Transverse colon (tissue), 4 donors: ENCODE data around the gene IFT122. TPM values are rescaled to one million over a fixed set of nuclear protein-coding genes. Genes with fewer than 3 reads are reported as not detected.

Experiments used
- DNase-seq: peaks from one replicate; pipeline ENCODE4 v3.0.0-alpha.2; 2019
- H3K27ac ChIP-seq, 4 donors: fragments of 200-600 bp; sonication (generic); 2 replicates each; pipeline ENCODE4 v1.5.1; 2016 to 2018; ENCODE audit warnings: inconsistent platforms in 4 of 4
- H3K27me3 ChIP-seq: fragments of 200-600 bp; sonication (generic); 2 replicates; pipeline ENCODE4 v1.5.1; 2017; ENCODE audit warnings: inconsistent platforms
- H3K36me3 ChIP-seq, 4 donors: fragments of 200-600 bp; sonication (generic); 2 replicates each; pipeline ENCODE4 v1.5.1; 2017 to 2019; ENCODE audit warnings: inconsistent platforms in 4 of 4
- H3K4me1 ChIP-seq, 4 donors: fragments of 200-600 bp; sonication (generic); 2 replicates each; pipeline ENCODE4 v1.5.1; 2017 to 2020; ENCODE audit warnings: inconsistent platforms in 4 of 4
- H3K4me3 ChIP-seq, 4 donors: fragments of 200-600 bp; sonication (generic); 1 replicate in 1 of 4; 2 replicates in 3 of 4; pipeline versions ENCODE4 v1.5.1 to v1.6.1; 2017 to 2019; ENCODE audit warnings: inconsistent platforms in 4 of 4
- H3K9me3 ChIP-seq, 2 donors: fragments of 200-600 bp; sonication (generic); 2 replicates each; pipeline ENCODE4 v1.5.1; 2017 to 2019; ENCODE audit warnings: inconsistent platforms in 2 of 2
- EP300 ChIP-seq: sonication (generic); formaldehyde crosslinking; IDR thresholded peaks from one replicate; pipeline ENCODE4 v1.6.1; 2017; ENCODE audit warnings: antibody characterized with exemption, low read depth
- POLR2A ChIP-seq: fragments of 450-650 bp; IDR thresholded peaks from one replicate; pipeline ENCODE4 v1.6.1; 2016; ENCODE audit warnings: antibody characterized with exemption, mild to moderate bottlenecking, moderate library complexity
- POLR2AphosphoS5 ChIP-seq, 3 donors: sonication (generic); formaldehyde crosslinking; IDR thresholded peaks; one replicate each; pipeline ENCODE4 v1.6.1; 2016; ENCODE audit warnings: antibody characterized with exemption in 3 of 3
- WGBS, 2 donors: methylation state at CpG; one replicate each; pipeline ENCODE4 v1.1.5; 2018; ENCODE audit warnings: low coverage in 1 of 2; 5-methylcytosine and 5-hydroxymethylcytosine counted together
- in situ Hi-C, 4 donors: fragments of 200-750 bp; cut with MboI; loops; one replicate each; pipeline versions ENCODE4 v1.15.0 to v1.15.1; 2017; ENCODE audit warnings: low sequenced_read_pairs in 3 of 4, low pct_ligation_motif_present in 1 of 4, low pct_unique_long_range_greater_than_20kb in 1 of 4
- intact Hi-C: fragments of 100-400 bp; cut with DNase I; formaldehyde crosslinking; loops from one replicate; pipeline ENCODE4 v1.15.1; 2023; ENCODE audit warnings: low total_unique reads
- total RNA-seq, 4 donors: library from RNA; depleted of rRNA; stranded (reverse); fragments of >200 nt; gene quantifications; one replicate each; pipeline ENCODE4 v1.1.0, GENCODE V29; 2016
- TF ChIP-seq, protein P1 (sequence below), 5 experiments: fragments of 200-600 bp in 3 of 5; fragments of 450-650 bp in 2 of 5; sonication (generic) in 3 of 5; IDR thresholded peaks; 1 replicate in 2 of 5; 2 replicates in 3 of 5; pipeline ENCODE4 v1.5.1; 2016 to 2017; ENCODE audit warnings: antibody characterized with exemption in 5 of 5, inconsistent platforms in 3 of 5, mild to moderate bottlenecking in 2 of 5, moderate library complexity in 1 of 5

The IFT122 gene
- total RNA-seq, 4 donors from 2014 or later: 15.0 to 77.6 (median 16.7) TPM

DNA sequence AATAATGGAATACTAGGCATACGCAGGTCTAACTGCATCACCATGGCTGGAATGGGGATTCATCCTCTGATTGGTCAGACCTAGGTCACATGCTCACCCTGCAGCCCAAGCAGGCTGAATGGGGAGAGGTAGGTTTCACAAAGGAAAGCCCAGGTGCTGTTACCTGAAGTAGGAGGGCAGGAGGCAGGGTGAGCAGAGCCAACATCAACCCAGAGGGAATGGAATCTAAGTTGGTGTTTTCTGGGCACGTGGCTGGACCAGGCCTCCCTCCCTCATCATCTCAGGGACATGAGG, 96.3 kb downstream of the IFT122 start:
- 63% methylated on average over 2 of the region's 2 CpGs; no CpG with 5 or more reads in 1 of the 2 donors for WGBS, 2 donors
- in situ Hi-C loops: no loop called here
- Histone ChIP-seq H3K27me3 (no peaks in the 10 kb centered on the region), H3K27ac (no peak overlapping the region), H3K36me3 (no peaks in the 10 kb centered on the region), H3K4me1 (no peaks in the 10 kb centered on the region), H3K9me3 (no peaks in the 10 kb centered on the region), H3K4me3 (no peak overlapping the region)
- DNase-seq: no peak
- intact Hi-C loops: no loop called here
- TF ChIP-seq POLR2A: no peak
- TF ChIP-seq, protein P1, sequence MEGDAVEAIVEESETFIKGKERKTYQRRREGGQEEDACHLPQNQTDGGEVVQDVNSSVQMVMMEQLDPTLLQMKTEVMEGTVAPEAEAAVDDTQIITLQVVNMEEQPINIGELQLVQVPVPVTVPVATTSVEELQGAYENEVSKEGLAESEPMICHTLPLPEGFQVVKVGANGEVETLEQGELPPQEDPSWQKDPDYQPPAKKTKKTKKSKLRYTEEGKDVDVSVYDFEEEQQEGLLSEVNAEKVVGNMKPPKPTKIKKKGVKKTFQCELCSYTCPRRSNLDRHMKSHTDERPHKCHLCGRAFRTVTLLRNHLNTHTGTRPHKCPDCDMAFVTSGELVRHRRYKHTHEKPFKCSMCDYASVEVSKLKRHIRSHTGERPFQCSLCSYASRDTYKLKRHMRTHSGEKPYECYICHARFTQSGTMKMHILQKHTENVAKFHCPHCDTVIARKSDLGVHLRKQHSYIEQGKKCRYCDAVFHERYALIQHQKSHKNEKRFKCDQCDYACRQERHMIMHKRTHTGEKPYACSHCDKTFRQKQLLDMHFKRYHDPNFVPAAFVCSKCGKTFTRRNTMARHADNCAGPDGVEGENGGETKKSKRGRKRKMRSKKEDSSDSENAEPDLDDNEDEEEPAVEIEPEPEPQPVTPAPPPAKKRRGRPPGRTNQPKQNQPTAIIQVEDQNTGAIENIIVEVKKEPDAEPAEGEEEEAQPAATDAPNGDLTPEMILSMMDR (IDR thresholded peaks at IDR 0.05): no peak
- TF ChIP-seq EP300: no peak
- TF ChIP-seq POLR2AphosphoS5 (IDR thresholded peaks at IDR 0.05): no peak

DNA sequence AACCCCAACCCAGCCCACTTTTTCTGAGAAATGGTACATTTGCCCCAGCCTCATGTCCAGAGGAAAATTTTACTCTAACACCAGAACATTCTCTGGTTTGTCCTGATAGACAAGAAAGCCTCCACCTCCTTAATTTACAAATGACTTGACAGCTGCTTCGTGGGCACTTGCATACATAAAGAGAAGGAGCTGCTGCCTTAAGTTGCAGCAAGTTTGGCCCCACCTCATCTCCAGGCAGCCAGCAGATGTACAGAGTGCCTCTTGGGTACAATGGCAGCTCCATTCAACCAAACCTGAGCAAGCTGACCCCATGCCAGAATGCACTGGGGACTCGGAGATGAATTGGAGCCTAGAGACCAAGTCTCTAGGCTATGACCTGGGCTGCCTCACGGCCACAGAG, 96.8 kb downstream of the IFT122 start:
- no peak overlapping the region for H3K4me3 ChIP-seq
- WGBS, 2 donors: 67 to 69% methylated on average over 1 to 3 of the region's 3 CpGs
- in situ Hi-C loops: no loop called here
- intact Hi-C loops: no loop called here
- no peaks in the 10 kb centered on the region for H3K9me3 ChIP-seq
- H3K36me3 ChIP-seq: no peaks in the 10 kb centered on the region
- no peak overlapping the region for H3K27ac ChIP-seq
- H3K4me1 ChIP-seq: no peaks in the 10 kb centered on the region
- TF ChIP-seq POLR2AphosphoS5 (IDR thresholded peaks at IDR 0.05): no peak
- TF ChIP-seq EP300: no peak
- no peak for TF ChIP-seq POLR2A
- TF ChIP-seq, protein P1 (IDR thresholded peaks at IDR 0.05): no peak
- no peak for DNase-seq
- no peaks in the 10 kb centered on the region for H3K27me3 ChIP-seq

DNA sequence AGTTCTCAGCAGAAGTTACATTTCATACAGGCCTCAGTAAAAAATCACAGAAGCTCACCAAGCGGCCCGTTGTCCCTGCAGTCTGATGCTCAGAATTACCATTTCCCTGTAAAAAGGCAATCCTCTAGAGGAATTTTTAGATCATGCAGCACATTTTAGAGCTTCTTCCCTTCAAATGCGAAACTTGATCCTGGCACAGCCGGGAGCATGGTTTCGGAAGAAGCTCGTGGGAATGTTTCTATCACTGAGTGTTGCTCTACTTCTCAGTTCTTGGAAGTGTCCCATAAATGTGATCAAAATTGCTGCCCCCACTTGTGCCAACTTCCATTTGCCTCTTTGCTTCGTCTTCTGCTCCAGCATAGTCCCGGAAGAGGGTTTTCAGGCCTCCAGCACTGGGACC, 99.2 kb downstream of the IFT122 start:
- intact Hi-C loops (no loop called here), in situ Hi-C loops (no loop called here)
- no peak for DNase-seq
- Histone ChIP-seq H3K4me3 (no peak overlapping the region), H3K27me3 (no peaks in the 10 kb centered on the region), H3K4me1 (no peaks in the 10 kb centered on the region), H3K9me3 (no peaks in the 10 kb centered on the region), H3K27ac (no peak overlapping the region), H3K36me3 (no peaks in the 10 kb centered on the region)
- 88 to 97% methylated on average over 5 to 8 of the region's 8 CpGs for WGBS, 2 donors
- TF ChIP-seq EP300 (no peak), POLR2AphosphoS5 (IDR thresholded peaks at IDR 0.05) (no peak), POLR2A (no peak)
- TF ChIP-seq, protein P1 (IDR thresholded peaks at IDR 0.05): no peak

DNA sequence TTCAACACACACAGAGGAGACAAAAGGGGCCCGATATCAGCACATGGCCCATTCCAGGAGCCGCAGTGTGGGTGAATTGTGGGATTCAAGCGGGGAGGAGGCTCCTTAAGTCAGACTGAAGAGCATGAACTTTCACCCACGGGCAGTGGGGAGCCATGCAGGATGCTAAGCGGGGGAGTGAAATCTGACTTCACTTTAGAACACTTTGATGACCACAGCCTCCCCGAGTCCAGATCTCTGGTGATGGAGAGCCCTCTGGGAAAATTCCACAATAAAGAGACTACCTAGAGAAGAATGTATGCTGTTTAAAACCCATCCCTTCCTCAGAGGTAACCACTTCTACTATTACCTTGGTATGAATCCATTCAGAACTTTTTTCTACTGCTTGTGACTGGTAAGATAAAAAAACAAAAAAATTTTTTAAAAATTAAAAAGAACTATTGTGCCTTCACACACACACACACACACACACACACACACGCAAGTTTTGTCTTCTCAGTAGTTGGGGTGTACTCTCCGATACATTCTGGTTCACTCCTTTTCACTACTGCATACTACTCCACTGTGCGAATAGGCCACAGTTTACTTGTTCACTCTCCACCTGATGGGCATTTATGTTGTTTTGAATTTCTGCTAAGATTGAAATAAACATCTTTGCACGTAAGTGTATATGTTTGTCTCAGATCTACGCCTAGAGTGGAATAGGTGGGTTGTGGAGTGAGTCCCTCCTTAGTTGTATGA, 100.9 kb downstream of the IFT122 start:
- Histone ChIP-seq H3K4me3 (no peak overlapping the region), H3K27me3 (no peaks in the 10 kb centered on the region), H3K4me1 (no peaks in the 10 kb centered on the region), H3K9me3 (no peaks in the 10 kb centered on the region), H3K27ac (no peak overlapping the region), H3K36me3 (no peaks in the 10 kb centered on the region)
- intact Hi-C loops (no loop called here), in situ Hi-C loops (no loop called here)
- WGBS, 2 donors: 95 to 100% methylated on average over 9 to 11 of the region's 11 CpGs
- no peak for DNase-seq
- no peak for TF ChIP-seq POLR2A
- TF ChIP-seq, protein P1 (IDR thresholded peaks at IDR 0.05): no peak
- TF ChIP-seq EP300: no peak
- TF ChIP-seq POLR2AphosphoS5 (IDR thresholded peaks at IDR 0.05): no peak
